Loucy (cell line): ENCODE data around the gene CLEC4D.
A peak's percentile ranks its signal among the peaks of the same experiment; 100 is the strongest.

Experiments
- H2AFZ ChIP-seq: fragments of 200-600 bp; sonication (generic); 2 replicates; pipeline ENCODE4 v1.6.0; 2016; ENCODE audit warnings: antibody characterized with exemption, mild to moderate bottlenecking, low read length, moderate library complexity
- H3F3A ChIP-seq: fragments of 200-600 bp; 2 replicates; pipeline ENCODE4 v1.6.0; 2016; ENCODE audit warnings: antibody characterized with exemption, low read depth, mild to moderate bottlenecking
- H3K27me3 ChIP-seq: fragments of 200-600 bp; sonication (generic); 2 replicates; pipeline ENCODE4 v1.6.1; 2014; ENCODE audit warnings: low read length, mild to moderate bottlenecking; ENCODE audit not compliant: insufficient read depth, poor library complexity, severe bottlenecking
- H3K36me3 ChIP-seq: fragments of 200-600 bp; sonication (generic); 2 replicates; pipeline ENCODE4 v1.6.1; 2016; ENCODE audit warnings: low read length; ENCODE audit not compliant: insufficient read depth
- H3K4me1 ChIP-seq: fragments of 200-600 bp; sonication (generic); 2 replicates; pipeline ENCODE4 v1.5.1; 2014; ENCODE audit warnings: low read length, mild to moderate bottlenecking; ENCODE audit not compliant: insufficient read depth, poor library complexity, severe bottlenecking
- H3K4me2 ChIP-seq: fragments of 200-600 bp; sonication (generic); 2 replicates; pipeline ENCODE4 v1.6.0; 2014; ENCODE audit warnings: antibody characterized with exemption, low read length, low read depth, mild to moderate bottlenecking; ENCODE audit not compliant: poor library complexity, severe bottlenecking
- H3K4me3 ChIP-seq: fragments of 200-600 bp; sonication (generic); 2 replicates; pipeline ENCODE4 v1.5.1; 2014; ENCODE audit warnings: low read length, mild to moderate bottlenecking, mixed read lengths; ENCODE audit not compliant: poor library complexity, severe bottlenecking
- H3K79me2 ChIP-seq: fragments of 200-600 bp; sonication (generic); 2 replicates; pipeline ENCODE4 v1.6.1; 2014; ENCODE audit warnings: low read length; ENCODE audit not compliant: insufficient read depth
- H3K9ac ChIP-seq: fragments of 200-600 bp; sonication (generic); 2 replicates; pipeline ENCODE4 v1.6.0; 2014; ENCODE audit warnings: mild to moderate bottlenecking, low read depth, low read length, moderate library complexity; ENCODE audit not compliant: poor library complexity, severe bottlenecking
- H3K9me2 ChIP-seq: fragments of 200-600 bp; sonication (generic); replicated peaks from 2 replicates; pipeline ENCODE4 v1.6.1; 2016; ENCODE audit warnings: low read depth, low read length, mixed read lengths
- H3K9me3 ChIP-seq: fragments of 200-600 bp; sonication (generic); 2 replicates; pipeline ENCODE4 v1.6.1; 2014; ENCODE audit warnings: mild to moderate bottlenecking, antibody characterized with exemption, low read length, low read depth; ENCODE audit not compliant: insufficient read depth
- H4K20me1 ChIP-seq: fragments of 200-600 bp; sonication (generic); 2 replicates; pipeline ENCODE4 v1.6.0; 2014; ENCODE audit warnings: antibody characterized with exemption, low read length, mild to moderate bottlenecking; ENCODE audit not compliant: insufficient read depth, poor library complexity, severe bottlenecking
- EZH2phosphoT487 ChIP-seq: fragments of 200-600 bp; IDR thresholded peaks from 2 replicates; pipeline ENCODE4 v1.6.1; 2018; ENCODE audit warnings: antibody characterized with exemption, mild to moderate bottlenecking, moderate library complexity, borderline replicate concordance
- TF ChIP-seq, protein P1 (sequence below): fragments of 200-600 bp; sonication (generic); conservative IDR thresholded peaks from 2 replicates; pipeline ENCODE4 v1.5.1; 2014; ENCODE audit warnings: mild to moderate bottlenecking, antibody characterized with exemption, low read length

Gene CLEC4D

DNA sequence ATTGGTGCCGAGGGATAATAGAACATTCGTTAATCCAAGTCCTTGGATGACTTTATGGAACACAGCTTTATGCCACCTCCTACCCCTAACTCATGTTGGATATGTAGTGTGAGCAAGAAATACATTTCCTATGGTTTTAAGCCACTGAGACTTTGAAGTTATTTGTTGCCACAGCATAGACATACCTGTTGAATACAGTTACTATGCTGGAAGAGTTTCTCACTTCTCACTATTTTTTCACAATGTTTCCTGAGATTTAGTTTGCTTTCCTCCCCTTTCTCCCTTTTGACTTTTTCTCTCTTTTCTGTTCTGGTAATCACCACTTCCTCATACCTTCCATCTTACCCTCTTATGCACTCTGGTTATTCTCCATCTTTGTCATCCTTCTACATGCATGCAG, 34.9 kb downstream of the CLEC4D start:
- H3K36me3 ChIP-seq: no peaks in the 10 kb centered on the region
- no peaks in the 10 kb centered on the region for H3K9me2 ChIP-seq
- H3K4me1 ChIP-seq: no peaks in the 10 kb centered on the region
- H3K4me3 ChIP-seq: no peak overlapping the region
- H3K9ac ChIP-seq: no peak overlapping the region
- H3K79me2 ChIP-seq: no peaks in the 10 kb centered on the region
- no peak overlapping the region for H3K4me2 ChIP-seq
- no peaks in the 10 kb centered on the region for H4K20me1 ChIP-seq
- no peaks in the 10 kb centered on the region for H3K27me3 ChIP-seq
- no peaks in the 10 kb centered on the region for H3K9me3 ChIP-seq
- H3F3A ChIP-seq: no peaks in the 10 kb centered on the region
- TF ChIP-seq EZH2phosphoT487: no peak
- H2AFZ ChIP-seq: no peak overlapping the region

GRCh38 chr12:8549381-8549780, 36.1 kb downstream of the CLEC4D start:
- no peak overlapping the region for H2AFZ ChIP-seq
- H3K4me2 ChIP-seq: no peak overlapping the region
- H3K4me3 ChIP-seq: no peak overlapping the region
- no peaks in the 10 kb centered on the region for H3K4me1 ChIP-seq
- no peaks in the 10 kb centered on the region for H3K36me3 ChIP-seq
- H3K79me2 ChIP-seq: no peaks in the 10 kb centered on the region
- no peaks in the 10 kb centered on the region for H4K20me1 ChIP-seq
- H3K27me3 ChIP-seq: no peaks in the 10 kb centered on the region
- no peaks in the 10 kb centered on the region for H3K9me3 ChIP-seq
- TF ChIP-seq, protein P1, sequence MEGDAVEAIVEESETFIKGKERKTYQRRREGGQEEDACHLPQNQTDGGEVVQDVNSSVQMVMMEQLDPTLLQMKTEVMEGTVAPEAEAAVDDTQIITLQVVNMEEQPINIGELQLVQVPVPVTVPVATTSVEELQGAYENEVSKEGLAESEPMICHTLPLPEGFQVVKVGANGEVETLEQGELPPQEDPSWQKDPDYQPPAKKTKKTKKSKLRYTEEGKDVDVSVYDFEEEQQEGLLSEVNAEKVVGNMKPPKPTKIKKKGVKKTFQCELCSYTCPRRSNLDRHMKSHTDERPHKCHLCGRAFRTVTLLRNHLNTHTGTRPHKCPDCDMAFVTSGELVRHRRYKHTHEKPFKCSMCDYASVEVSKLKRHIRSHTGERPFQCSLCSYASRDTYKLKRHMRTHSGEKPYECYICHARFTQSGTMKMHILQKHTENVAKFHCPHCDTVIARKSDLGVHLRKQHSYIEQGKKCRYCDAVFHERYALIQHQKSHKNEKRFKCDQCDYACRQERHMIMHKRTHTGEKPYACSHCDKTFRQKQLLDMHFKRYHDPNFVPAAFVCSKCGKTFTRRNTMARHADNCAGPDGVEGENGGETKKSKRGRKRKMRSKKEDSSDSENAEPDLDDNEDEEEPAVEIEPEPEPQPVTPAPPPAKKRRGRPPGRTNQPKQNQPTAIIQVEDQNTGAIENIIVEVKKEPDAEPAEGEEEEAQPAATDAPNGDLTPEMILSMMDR: no peak
- TF ChIP-seq EZH2phosphoT487: no peak
- no peaks in the 10 kb centered on the region for H3K9me2 ChIP-seq
- H3F3A ChIP-seq: no peaks in the 10 kb centered on the region
- H3K9ac ChIP-seq: no peak overlapping the region

GRCh38 chr12:8553088-8553627, 39.9 kb downstream of the CLEC4D start:
- Histone ChIP-seq H3K4me2 (no peak overlapping the region), H3K79me2 (no peaks in the 10 kb centered on the region), H3F3A (no peaks in the 10 kb centered on the region), H3K36me3 (no peaks in the 10 kb centered on the region), H3K4me1 (no peaks in the 10 kb centered on the region), H2AFZ (no peak overlapping the region), H3K9me3 (no peaks in the 10 kb centered on the region), H3K27me3 (no peaks in the 10 kb centered on the region), H3K9ac (no peak overlapping the region), H3K4me3 (no peak overlapping the region), H3K9me2 (no peaks in the 10 kb centered on the region), H4K20me1 (no peaks in the 10 kb centered on the region)
- TF ChIP-seq, protein P1: 0 out of 2 replicates have a peak, but pooled peaks have one; percentile 35
- no peak for TF ChIP-seq EZH2phosphoT487
